Left ventricle myocardium inferior (tissue), 1 donor: ENCODE measurements around the gene PRDX5. TPM values are rescaled to one million over a fixed set of nuclear protein-coding genes. Genes with fewer than 3 reads are reported as not detected.

Experiments used
- DNase-seq: peaks from one replicate; pipeline ENCODE4 v3.0.0-alpha.2; 2020
- H3K27ac ChIP-seq: fragments of 200-600 bp; replicated peaks from 2 replicates; pipeline ENCODE4 v1.8.0; 2021
- H3K27me3 ChIP-seq: fragments of 200-600 bp; 2 replicates; pipeline ENCODE4 v1.8.0; 2021; ENCODE audit warnings: low read depth
- H3K36me3 ChIP-seq: fragments of 200-600 bp; 2 replicates; pipeline ENCODE4 v1.8.0; 2021
- H3K4me1 ChIP-seq: fragments of 200-600 bp; 2 replicates; pipeline ENCODE4 v1.8.0; 2021
- H3K4me3 ChIP-seq: fragments of 200-600 bp; 2 replicates; pipeline ENCODE4 v1.8.0; 2021; ENCODE audit warnings: mild to moderate bottlenecking, moderate library complexity
- H3K9me3 ChIP-seq: fragments of 200-600 bp; replicated peaks from 2 replicates; pipeline ENCODE4 v1.8.0; 2021
- intact Hi-C: fragments of 100-400 bp; cut with micrococcal nuclease; formaldehyde crosslinking; loops from one replicate; pipeline ENCODE4 v1.11.0; 2022
- total RNA-seq: library from RNA; stranded (reverse); fragmentation: NEBNext Ultra II Directional; extraction: Animal tissue kit (Norgen Biotek cat#: 25700); gene quantifications from one replicate; pipeline ENCODE4 v1.2.1, GENCODE V29; 2021
- TF ChIP-seq, protein P1 (sequence below): fragments of 200-600 bp; IDR thresholded peaks from 2 replicates; pipeline ENCODE4 v1.8.0; 2021; ENCODE audit warnings: antibody characterized with exemption, mild to moderate bottlenecking, borderline replicate concordance
- donor health status: DM: no; HTN: yes; CAD: no; lungs with severe emphysema.

PRDX5 gene
- total RNA-seq, 1 donor from 2014 or later = 321 TPM

DNA sequence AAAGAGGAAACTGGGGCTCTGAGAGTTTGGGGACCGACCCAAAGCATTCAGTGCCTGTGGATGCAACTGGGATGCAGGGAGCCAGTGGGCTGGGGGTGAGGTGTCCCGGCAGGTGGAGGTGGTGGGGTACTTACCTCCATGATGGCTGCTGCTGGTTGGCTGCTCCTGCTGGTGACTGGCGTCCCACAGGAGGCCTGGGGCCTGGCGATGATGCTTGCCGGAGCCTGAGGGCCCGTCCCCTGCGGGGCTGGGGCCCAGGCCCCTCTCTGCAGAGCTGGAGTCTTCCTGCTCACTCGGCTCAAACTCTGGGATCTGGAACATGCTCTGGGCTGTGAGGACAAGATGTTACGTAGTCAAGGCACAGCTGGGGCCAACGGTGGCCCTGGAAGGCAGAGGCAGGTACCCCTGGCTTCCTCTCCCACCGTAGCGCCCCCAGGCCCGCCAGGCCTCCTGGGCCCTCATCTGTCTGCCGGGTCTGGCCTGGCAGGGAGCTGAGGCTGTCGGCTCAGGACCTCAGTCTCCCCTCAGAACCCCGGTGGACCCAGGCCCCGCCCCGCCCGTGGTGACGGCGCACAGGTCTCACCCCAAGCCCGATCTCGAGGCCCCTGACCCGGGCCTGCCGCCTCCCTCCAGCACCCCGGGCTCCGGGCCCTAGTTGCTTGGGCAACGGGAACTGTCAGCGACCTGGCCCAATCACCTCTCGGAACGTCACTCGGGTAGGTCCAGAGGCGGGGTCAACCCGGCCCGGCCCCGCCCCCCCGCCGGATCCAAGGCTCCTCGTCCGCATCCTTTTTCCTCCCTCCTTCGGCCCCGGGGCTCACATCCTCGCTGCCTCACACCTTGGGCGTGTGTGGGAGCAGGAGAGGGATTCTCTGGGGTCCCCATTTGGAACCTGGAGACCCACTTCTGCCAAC is 33.6 kb upstream of the PRDX5 start, which contains the start of gene BAD:
Gene BAD, minus strand, starts transcription at position 618 of the 914 bp plus-strand sequence. Its CDS starts 297 bp downstream, at position 321.
- TF ChIP-seq, protein P1, sequence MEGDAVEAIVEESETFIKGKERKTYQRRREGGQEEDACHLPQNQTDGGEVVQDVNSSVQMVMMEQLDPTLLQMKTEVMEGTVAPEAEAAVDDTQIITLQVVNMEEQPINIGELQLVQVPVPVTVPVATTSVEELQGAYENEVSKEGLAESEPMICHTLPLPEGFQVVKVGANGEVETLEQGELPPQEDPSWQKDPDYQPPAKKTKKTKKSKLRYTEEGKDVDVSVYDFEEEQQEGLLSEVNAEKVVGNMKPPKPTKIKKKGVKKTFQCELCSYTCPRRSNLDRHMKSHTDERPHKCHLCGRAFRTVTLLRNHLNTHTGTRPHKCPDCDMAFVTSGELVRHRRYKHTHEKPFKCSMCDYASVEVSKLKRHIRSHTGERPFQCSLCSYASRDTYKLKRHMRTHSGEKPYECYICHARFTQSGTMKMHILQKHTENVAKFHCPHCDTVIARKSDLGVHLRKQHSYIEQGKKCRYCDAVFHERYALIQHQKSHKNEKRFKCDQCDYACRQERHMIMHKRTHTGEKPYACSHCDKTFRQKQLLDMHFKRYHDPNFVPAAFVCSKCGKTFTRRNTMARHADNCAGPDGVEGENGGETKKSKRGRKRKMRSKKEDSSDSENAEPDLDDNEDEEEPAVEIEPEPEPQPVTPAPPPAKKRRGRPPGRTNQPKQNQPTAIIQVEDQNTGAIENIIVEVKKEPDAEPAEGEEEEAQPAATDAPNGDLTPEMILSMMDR = no peak
- H3K27ac ChIP-seq = peak within 1 kb of the TSS; percentile 98
- H3K4me1 ChIP-seq = peaks cover 54% of the 10 kb centered on the region
- H3K4me3 ChIP-seq = peak within 1 kb of the TSS; percentile 92
- intact Hi-C loops = no loop called here
- DNase-seq = peak; percentile 95
- H3K36me3 ChIP-seq = peaks cover 22% of the 10 kb centered on the region
- no peaks in the 10 kb centered on the region for H3K27me3 ChIP-seq
- no peaks in the 10 kb centered on the region for H3K9me3 ChIP-seq

DNA sequence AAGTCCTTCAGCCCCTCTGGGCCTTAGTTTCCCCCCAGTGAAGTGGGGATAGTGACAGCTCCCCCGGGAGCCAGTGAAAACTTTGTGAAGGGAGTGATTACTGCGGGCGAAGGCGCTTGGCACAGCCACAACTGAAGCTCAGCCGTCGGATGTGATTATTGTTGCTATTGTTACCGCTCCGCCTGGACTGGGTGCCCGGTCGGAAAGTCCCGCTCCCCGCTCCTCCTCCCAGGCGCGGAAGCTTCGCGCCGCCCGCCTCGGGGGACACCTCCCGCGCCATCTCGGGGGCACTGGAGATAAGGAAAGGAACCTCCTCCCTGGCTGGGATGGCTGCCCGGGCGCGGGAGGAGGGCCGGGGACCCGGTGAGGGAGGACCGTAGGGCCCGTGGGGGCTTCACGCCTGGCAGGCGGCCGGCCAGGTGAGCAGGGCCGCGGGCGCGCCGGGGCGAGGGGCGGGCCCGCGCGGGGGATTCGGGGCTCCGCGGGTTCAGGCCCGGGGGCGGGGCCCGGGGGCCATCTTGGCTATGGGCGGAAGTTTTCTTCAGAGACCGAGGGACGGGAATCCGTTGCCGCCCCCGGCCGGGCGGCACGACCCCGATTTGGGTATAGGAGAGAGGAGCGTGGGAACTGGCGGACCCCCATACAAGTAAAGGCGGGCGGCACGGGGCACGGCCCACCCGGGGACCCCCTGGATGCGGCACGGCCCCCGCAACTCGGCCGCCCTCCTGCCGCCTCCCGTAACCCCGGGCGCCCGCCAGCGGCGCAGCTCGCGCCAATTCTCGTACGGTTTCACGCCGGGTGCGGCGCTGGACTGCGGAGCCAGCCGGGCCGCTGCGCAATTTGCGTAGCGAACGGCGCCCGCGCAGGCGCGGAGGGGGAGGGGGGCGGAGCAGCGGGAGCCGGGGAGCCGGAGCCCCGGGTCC is 32.7 kb upstream of the PRDX5 start, which contains the start of gene GPR137:
Gene GPR137, plus strand, starts transcription at position 887 of the 923 bp plus-strand sequence. CDS start 677 bp downstream, outside the sequence.
- Histone ChIP-seq H3K27ac (peak within 1 kb of the TSS; percentile 98), H3K36me3 (peaks cover 22% of the 10 kb centered on the region), H3K9me3 (no peaks in the 10 kb centered on the region), H3K4me3 (peak within 1 kb of the TSS; percentile 92), H3K27me3 (peaks cover 6% of the 10 kb centered on the region), H3K4me1 (peaks cover 54% of the 10 kb centered on the region)
- peak; percentile 88 for DNase-seq
- TF ChIP-seq, protein P1 = no peak
- intact Hi-C loops = no loop called here

DNA sequence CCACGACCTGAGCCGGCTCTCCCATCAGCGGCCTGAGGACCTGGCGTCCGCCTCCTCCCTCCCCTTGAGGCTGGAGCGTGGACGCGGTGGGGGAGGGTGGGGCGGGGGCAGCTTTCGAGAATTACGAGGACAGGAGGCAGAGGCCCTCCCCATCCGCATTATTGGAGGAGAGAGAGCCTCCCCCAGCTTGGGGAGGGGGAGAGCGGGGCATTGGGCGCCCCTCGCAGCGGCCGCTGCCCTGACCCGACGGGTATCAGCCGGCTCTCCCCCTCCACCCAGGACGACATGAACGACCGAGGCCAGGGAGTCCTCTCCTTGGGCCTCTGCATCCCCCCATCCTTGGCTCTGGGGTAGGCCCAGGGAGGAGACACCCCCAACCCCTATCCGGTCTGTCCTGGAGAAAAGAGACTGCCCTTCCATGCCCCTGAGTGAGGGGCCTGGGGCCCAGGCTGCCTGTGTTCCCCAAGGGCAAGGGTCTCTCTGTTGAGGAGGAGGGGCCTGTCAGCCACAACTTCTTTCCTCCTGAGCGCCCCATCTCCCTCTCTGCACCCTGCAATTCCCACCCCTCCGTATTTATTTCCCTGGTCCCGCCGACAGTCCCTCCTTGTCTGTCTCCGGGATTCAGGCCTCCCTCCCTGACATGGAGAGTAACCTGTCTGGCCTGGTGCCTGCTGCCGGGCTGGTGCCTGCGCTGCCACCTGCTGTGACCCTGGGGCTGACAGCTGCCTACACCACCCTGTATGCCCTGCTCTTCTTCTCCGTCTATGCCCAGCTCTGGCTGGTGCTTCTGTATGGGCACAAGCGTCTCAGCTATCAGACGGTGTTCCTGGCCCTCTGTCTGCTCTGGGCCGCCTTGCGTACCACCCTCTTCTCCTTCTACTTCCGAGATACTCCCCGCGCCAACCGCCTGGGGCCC is 31.8 kb upstream of the PRDX5 start:
- Histone ChIP-seq H3K4me3 (peak overlapping the region; percentile 92), H3K36me3 (peaks cover 15% of the 10 kb centered on the region), H3K9me3 (no peaks in the 10 kb centered on the region), H3K27me3 (peaks cover 15% of the 10 kb centered on the region), H3K27ac (peak overlapping the region; percentile 98), H3K4me1 (peaks cover 52% of the 10 kb centered on the region)
- intact Hi-C loops = no loop called here
- DNase-seq = no peak
- TF ChIP-seq, protein P1 = no peak

DNA sequence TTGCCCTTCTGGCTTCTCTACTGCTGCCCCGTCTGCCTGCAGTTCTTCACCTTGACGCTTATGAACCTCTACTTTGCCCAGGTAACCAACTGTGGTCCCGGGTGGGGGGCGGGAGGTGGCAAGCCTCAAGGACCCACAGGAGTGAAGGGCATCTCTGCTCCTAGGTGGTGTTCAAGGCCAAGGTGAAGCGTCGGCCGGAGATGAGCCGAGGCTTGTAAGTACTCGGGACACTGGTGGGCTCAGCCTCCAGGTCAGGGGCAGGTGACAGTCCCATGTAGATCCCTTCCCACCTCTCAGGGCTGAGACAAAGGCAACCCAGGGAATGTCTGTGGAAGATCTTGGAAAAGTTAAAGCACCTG is 31.1 kb upstream of the PRDX5 start:
- H3K27me3 ChIP-seq = peaks cover 21% of the 10 kb centered on the region
- H3K4me3 ChIP-seq = no peak overlapping the region
- no peak for DNase-seq
- peaks cover 52% of the 10 kb centered on the region for H3K4me1 ChIP-seq
- no peak overlapping the region for H3K27ac ChIP-seq
- peaks cover 9% of the 10 kb centered on the region for H3K36me3 ChIP-seq
- no peaks in the 10 kb centered on the region for H3K9me3 ChIP-seq
- TF ChIP-seq, protein P1 = no peak
- intact Hi-C loops = no loop called here
